ENCODE results near the gene FAM83E. TPM values are rescaled to one million over a fixed set of nuclear protein-coding genes. Genes with fewer than 3 reads are reported as not detected.
"Not testable (repeated sequence)": the region's sequence is repeated elsewhere in the genome, so short reads cannot be mapped to it uniquely, and the experiment has no call there.

Gene FAM83E
- total RNA-seq, 2 experiments from 2014 or later: 3.0 to 3.7 TPM

- intact Hi-C loops (cut with micrococcal nuclease; ENCODE audit: unreplicated experiment): no loop called here
- no peaks in the 10 kb centered on the region for H4K20me1 ChIP-seq (ENCODE audit: insufficient read depth, low read length)
- no TSS peak for BruUV-seq (replicated peaks)
Observed at GRCh38 chr19:48587387-48587786, 27.5 kb downstream of the FAM83E start.

GRCh38 chr19:48582168-48582567 is 32.7 kb downstream of the FAM83E start:
- POLR2A ChIA-PET: no interaction called here
- H3K4me3 ChIP-seq (ENCODE audit: low read depth, low read length, poor library complexity, severe bottlenecking): no peak overlapping the region
- H3K4me2 ChIP-seq (ENCODE audit: low read length): no peak overlapping the region
- H3K4me1 ChIP-seq (ENCODE audit: insufficient read depth, low read length, poor library complexity, severe bottlenecking): peaks cover 4% of the 10 kb centered on the region
- DNase-seq (ENCODE audit: low spot score): no peak
- no peaks in the 10 kb centered on the region for H3K9me2 ChIP-seq (ENCODE audit: insufficient read depth, low read length)
- no peaks in the 10 kb centered on the region for H4K20me1 ChIP-seq (ENCODE audit: insufficient read depth, low read length)
- no peak overlapping the region for H2AFZ ChIP-seq (ENCODE audit: low read length)
- CTCF ChIA-PET (ENCODE audit: unreplicated experiment): no interaction called here
- BruUV-seq (replicated peaks): no TSS peak
- H3K9me3 ChIP-seq (ENCODE audit: low read length): no peaks in the 10 kb centered on the region
- no peak overlapping the region for H3K27ac ChIP-seq (ENCODE audit: low read depth, low read length, poor library complexity, severe bottlenecking)
- TF ChIP-seq EZH2phosphoT487 (IDR thresholded peaks at IDR 0.05; ENCODE audit: borderline replicate concordance, low read depth, low read length): no peak
- no peak for TF ChIP-seq CTCF (conservative IDR thresholded peaks at IDR 0.05; ENCODE audit: low read length)
- intact Hi-C loops (cut with micrococcal nuclease; ENCODE audit: unreplicated experiment): no loop called here
- H3K36me3 ChIP-seq (ENCODE audit: insufficient read depth, low read length): no peaks in the 10 kb centered on the region
- no peaks in the 10 kb centered on the region for H3K79me2 ChIP-seq (ENCODE audit: insufficient read depth, low read depth, low read length)

More at GRCh38 chr19:48587387-48587786, 27.5 kb downstream of the FAM83E start:
- Histone ChIP-seq H3K4me2 (ENCODE audit: low read length) (no peak overlapping the region), H3K27ac (ENCODE audit: low read depth, low read length, poor library complexity, severe bottlenecking) (no peak overlapping the region), H3K4me3 (ENCODE audit: low read depth, low read length, poor library complexity, severe bottlenecking) (no peak overlapping the region), H2AFZ (ENCODE audit: low read length) (no peak overlapping the region), H3K79me2 (ENCODE audit: insufficient read depth, low read depth, low read length) (no peaks in the 10 kb centered on the region), H3K4me1 (ENCODE audit: insufficient read depth, low read length, poor library complexity, severe bottlenecking) (peaks cover 4% of the 10 kb centered on the region), H3K36me3 (ENCODE audit: insufficient read depth, low read length) (no peaks in the 10 kb centered on the region), H3K9me2 (ENCODE audit: insufficient read depth, low read length) (no peaks in the 10 kb centered on the region), H3K9me3 (ENCODE audit: low read length) (no peaks in the 10 kb centered on the region)
- CTCF ChIA-PET (ENCODE audit: unreplicated experiment): interaction anchor here (1.7 kb wide), 1 partner anchor 94 kb away, joined by 4 read pairs; no protein-coding TSS in a partner anchor
- POLR2A ChIA-PET: no interaction called here
- TF ChIP-seq EZH2phosphoT487 (IDR thresholded peaks at IDR 0.05; ENCODE audit: borderline replicate concordance, low read depth, low read length) (no peak), CTCF (conservative IDR thresholded peaks at IDR 0.05; ENCODE audit: low read length) (no peak)
- no peak for DNase-seq (ENCODE audit: low spot score)

- Histone ChIP-seq H3K79me2 (ENCODE audit: insufficient read depth, low read depth, low read length) (no peaks in the 10 kb centered on the region), H3K9me2 (ENCODE audit: insufficient read depth, low read length) (no peaks in the 10 kb centered on the region), H3K4me1 (ENCODE audit: insufficient read depth, low read length, poor library complexity, severe bottlenecking) (peaks cover 6% of the 10 kb centered on the region), H3K36me3 (ENCODE audit: insufficient read depth, low read length) (no peaks in the 10 kb centered on the region), H3K27ac (ENCODE audit: low read depth, low read length, poor library complexity, severe bottlenecking) (no peak overlapping the region), H3K4me2 (ENCODE audit: low read length) (no peak overlapping the region), H3K4me3 (ENCODE audit: low read depth, low read length, poor library complexity, severe bottlenecking) (no peak overlapping the region), H3K9me3 (ENCODE audit: low read length) (no peaks in the 10 kb centered on the region), H2AFZ (ENCODE audit: low read length) (no peak overlapping the region), H4K20me1 (ENCODE audit: insufficient read depth, low read length) (no peaks in the 10 kb centered on the region)
- intact Hi-C loops (cut with micrococcal nuclease; ENCODE audit: unreplicated experiment): no loop called here
- CTCF ChIA-PET (ENCODE audit: unreplicated experiment): no interaction called here
- POLR2A ChIA-PET: interaction anchor here (0.6 kb wide), 1 partner anchor 70 kb away, joined by 5 read pairs; no protein-coding TSS in a partner anchor
- no TSS peak for BruUV-seq (replicated peaks)
- no peak for DNase-seq (ENCODE audit: low spot score)
- TF ChIP-seq CTCF (conservative IDR thresholded peaks at IDR 0.05; ENCODE audit: low read length) (no peak), EZH2phosphoT487 (IDR thresholded peaks at IDR 0.05; ENCODE audit: borderline replicate concordance, low read depth, low read length) (no peak)
Observed at GRCh38 chr19:48578891-48579290, 36.0 kb downstream of the FAM83E start.

GRCh38 chr19:48577908-48578307 is 37.0 kb downstream of the FAM83E start:
- BruUV-seq (replicated peaks); DNase-seq (ENCODE audit: low spot score); H2AFZ ChIP-seq (ENCODE audit: low read length); H3K4me2 ChIP-seq (ENCODE audit: low read length); H3K27ac ChIP-seq (ENCODE audit: low read depth, low read length, poor library complexity, severe bottlenecking); CTCF ChIA-PET (ENCODE audit: unreplicated experiment); H3K79me2 ChIP-seq (ENCODE audit: insufficient read depth, low read depth, low read length); H3K9me3 ChIP-seq (ENCODE audit: low read length); H3K4me1 ChIP-seq (ENCODE audit: insufficient read depth, low read length, poor library complexity, severe bottlenecking); H3K9me2 ChIP-seq (ENCODE audit: insufficient read depth, low read length); H4K20me1 ChIP-seq (ENCODE audit: insufficient read depth, low read length); H3K4me3 ChIP-seq (ENCODE audit: low read depth, low read length, poor library complexity, severe bottlenecking); intact Hi-C loops (cut with micrococcal nuclease; ENCODE audit: unreplicated experiment); H3K36me3 ChIP-seq (ENCODE audit: insufficient read depth, low read length): not testable (repeated sequence)
- POLR2A ChIA-PET: interaction anchor here (0.7 kb wide), 1 partner anchor 111 kb away, joined by 3 read pairs; no protein-coding TSS in a partner anchor

All from OCI-LY7 (cell line).